ENCODE measurements around the gene BTN1A1.

DNA sequence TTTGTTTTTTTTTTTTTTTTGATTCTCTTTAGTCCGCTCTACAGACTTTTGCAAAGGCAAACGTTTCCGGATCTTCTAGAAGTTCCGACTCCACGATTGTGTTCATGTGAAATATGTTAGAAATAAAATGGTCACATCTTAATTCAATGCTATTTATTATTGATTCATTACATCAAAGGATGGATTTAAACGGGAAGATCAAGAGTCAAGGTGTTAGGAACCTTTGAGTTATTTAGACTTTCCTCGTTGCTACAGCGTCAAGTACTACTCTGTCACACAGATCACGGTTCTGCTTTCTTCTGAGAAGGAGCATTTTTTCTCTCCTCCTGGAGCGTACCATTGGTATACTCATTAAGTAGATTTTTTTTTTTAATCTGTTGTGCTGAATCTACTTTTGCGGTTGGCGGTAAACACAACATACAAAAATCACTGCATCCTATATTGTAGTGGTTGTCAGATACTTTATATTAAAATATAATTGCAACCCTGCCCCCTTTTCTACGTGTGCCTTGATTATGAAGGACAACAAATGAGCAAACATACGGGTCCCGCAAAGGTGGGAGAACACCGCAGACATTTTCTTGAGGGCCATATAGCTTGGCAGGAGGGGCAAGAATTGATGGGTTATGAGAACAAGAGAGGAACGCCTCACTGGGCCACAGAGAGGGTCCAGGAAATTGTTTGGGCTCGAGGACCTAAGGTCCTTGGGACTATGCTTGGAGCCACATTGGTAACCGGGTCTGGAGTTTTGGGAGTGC lies 55.6 kb downstream of the BTN1A1 start:
- TF ChIP-seq, protein P1, sequence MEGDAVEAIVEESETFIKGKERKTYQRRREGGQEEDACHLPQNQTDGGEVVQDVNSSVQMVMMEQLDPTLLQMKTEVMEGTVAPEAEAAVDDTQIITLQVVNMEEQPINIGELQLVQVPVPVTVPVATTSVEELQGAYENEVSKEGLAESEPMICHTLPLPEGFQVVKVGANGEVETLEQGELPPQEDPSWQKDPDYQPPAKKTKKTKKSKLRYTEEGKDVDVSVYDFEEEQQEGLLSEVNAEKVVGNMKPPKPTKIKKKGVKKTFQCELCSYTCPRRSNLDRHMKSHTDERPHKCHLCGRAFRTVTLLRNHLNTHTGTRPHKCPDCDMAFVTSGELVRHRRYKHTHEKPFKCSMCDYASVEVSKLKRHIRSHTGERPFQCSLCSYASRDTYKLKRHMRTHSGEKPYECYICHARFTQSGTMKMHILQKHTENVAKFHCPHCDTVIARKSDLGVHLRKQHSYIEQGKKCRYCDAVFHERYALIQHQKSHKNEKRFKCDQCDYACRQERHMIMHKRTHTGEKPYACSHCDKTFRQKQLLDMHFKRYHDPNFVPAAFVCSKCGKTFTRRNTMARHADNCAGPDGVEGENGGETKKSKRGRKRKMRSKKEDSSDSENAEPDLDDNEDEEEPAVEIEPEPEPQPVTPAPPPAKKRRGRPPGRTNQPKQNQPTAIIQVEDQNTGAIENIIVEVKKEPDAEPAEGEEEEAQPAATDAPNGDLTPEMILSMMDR (IDR thresholded peaks at IDR 0.05): no peak
- no peak for TF ChIP-seq ZFX (IDR thresholded peaks at IDR 0.05; ENCODE audit: borderline replicate concordance)

Measured in 22Rv1 (cell line).